HG03060 (cell line): ENCODE results near the gene PRR19.
"Not testable (repeated sequence)": the region's sequence is repeated elsewhere in the genome, so short reads cannot be mapped to it uniquely, and the experiment has no call there.

ENCODE experiments used
- ATAC-seq: cut with Tn5 transposase; IDR thresholded peaks from one replicate; pipeline ENCODE4 v1.9.1; 2021; ENCODE audit warnings: low read depth, moderate number of reproducible peaks; ENCODE audit not compliant: unreplicated experiment

The PRR19 gene

GRCh38 chr19:42323852-42324654 lies 22.1 kb downstream of the PRR19 start:
- ATAC-seq: no peak

GRCh38 chr19:42324655-42325307 lies 22.8 kb downstream of the PRR19 start:
- ATAC-seq: no peak

- peak; percentile 92 for ATAC-seq
These were observed 23.5 kb downstream of the PRR19 start, which contains the start of gene MEGF8 for GRCh38 chr19:42325308-42325895. MEGF8 (plus strand) TSS chr19:42325635; CDS start chr19:42326244, 609 bp downstream.

- peak; percentile 10 for ATAC-seq
These were observed 24.2 kb downstream of the PRR19 start for GRCh38 chr19:42325896-42326771.

- ATAC-seq: no peak
These were observed 25.0 kb downstream of the PRR19 start for GRCh38 chr19:42326969-42327368.

- ATAC-seq: no peak
These were observed 25.4 kb downstream of the PRR19 start for GRCh38 chr19:42327381-42327780.

- ATAC-seq: no peak
These were observed 26.2 kb downstream of the PRR19 start for GRCh38 chr19:42328106-42328505.

GRCh38 chr19:42328854-42329253 lies 26.9 kb downstream of the PRR19 start:
- no peak for ATAC-seq

- ATAC-seq: no peak
These were observed 28.3 kb downstream of the PRR19 start for GRCh38 chr19:42330241-42330711.

- ATAC-seq: not testable (repeated sequence)
These were observed 29.4 kb downstream of the PRR19 start for GRCh38 chr19:42331333-42331732.

- ATAC-seq: no peak
These were observed 30.1 kb downstream of the PRR19 start for GRCh38 chr19:42332059-42332458.

GRCh38 chr19:42333018-42333417 lies 31.1 kb downstream of the PRR19 start:
- ATAC-seq: no peak

GRCh38 chr19:42333975-42334696 lies 32.2 kb downstream of the PRR19 start:
- ATAC-seq: no peak

GRCh38 chr19:42334697-42335373 lies 32.9 kb downstream of the PRR19 start:
- ATAC-seq: no peak

- ATAC-seq: no peak
These were observed 33.5 kb downstream of the PRR19 start for GRCh38 chr19:42335374-42335936.

- no peak for ATAC-seq
These were observed 34.0 kb downstream of the PRR19 start for GRCh38 chr19:42335971-42336370.

- ATAC-seq: not testable (repeated sequence)
These were observed 37.4 kb downstream of the PRR19 start for GRCh38 chr19:42339126-42339860.

GRCh38 chr19:42339922-42340321 lies 38.0 kb downstream of the PRR19 start:
- not testable (repeated sequence) for ATAC-seq
